WTC11 (cell line): Measurements from ENCODE around the gene DNAJC2. TPM values are rescaled to one million over a fixed set of nuclear protein-coding genes. Genes with fewer than 3 reads are reported as not detected.

Experiments
- ATAC-seq: fragments of 200-7000 bp; cut with Tn5 transposase; 2 replicates; pipeline ENCODE4 v1.10.0; 2021; ENCODE audit warnings: mild to moderate bottlenecking, moderate library complexity
- CTCF ChIA-PET: fragments of 300-600 bp; sonication (Branson Sonifier 250); formaldehyde crosslinking; loops from one replicate; lab custom pipeline; 2021; ENCODE audit warnings: antibody characterized with exemption; lab: Charles Lee
- POLR2A ChIA-PET: fragments of 350-600 bp; sonication (Branson Sonifier 250); formaldehyde crosslinking; loops from one replicate; lab custom pipeline; 2021; ENCODE audit warnings: antibody characterized with exemption; lab: Charles Lee
- DNase-seq: peaks from one replicate; pipeline ENCODE4 v3.0.0; 2021; ENCODE audit warnings: low spot score
- H3K27ac Mint-ChIP-seq: 2 replicates; pipeline ENCODE4 v1.8.0; 2021; ENCODE audit warnings: mixed read lengths
- H3K27me3 Mint-ChIP-seq: 2 replicates; pipeline ENCODE4 v1.8.0; 2021; ENCODE audit warnings: low read depth, mild to moderate bottlenecking, moderate library complexity, mixed read lengths
- H3K36me3 Mint-ChIP-seq: 2 replicates; pipeline ENCODE4 v1.8.0; 2021; ENCODE audit warnings: mixed read lengths
- H3K4me1 Mint-ChIP-seq: 2 replicates; pipeline ENCODE4 v1.8.0; 2022; ENCODE audit warnings: mixed read lengths
- H3K4me3 Mint-ChIP-seq: 2 replicates; pipeline ENCODE4 v1.8.0; 2021; ENCODE audit warnings: mild to moderate bottlenecking, moderate library complexity, mixed read lengths
- H3K9me3 Mint-ChIP-seq: 2 replicates; pipeline ENCODE4 v1.8.0; 2021; ENCODE audit warnings: mixed read lengths
- CREB1 ChIP-seq: sonication (generic); formaldehyde crosslinking; IDR thresholded peaks from 2 replicates; pipeline ENCODE4 v1.8.0; 2023; ENCODE audit warnings: mild to moderate bottlenecking, missing genetic modification reagents
- CREM ChIP-seq: sonication (generic); formaldehyde crosslinking; IDR thresholded peaks from 2 replicates; pipeline ENCODE4 v1.8.1; 2022; ENCODE audit warnings: mild to moderate bottlenecking, missing genetic modification reagents, moderate library complexity
- E2F4 ChIP-seq: sonication (generic); formaldehyde crosslinking; IDR thresholded peaks from 2 replicates; pipeline ENCODE4 v1.8.1; 2022; ENCODE audit warnings: low read depth, mild to moderate bottlenecking, moderate library complexity, missing genetic modification reagents, borderline replicate concordance
- ESRRA ChIP-seq: sonication (generic); formaldehyde crosslinking; IDR thresholded peaks from 2 replicates; pipeline ENCODE4 v1.8.1; 2022; ENCODE audit warnings: mild to moderate bottlenecking, missing genetic modification reagents, borderline replicate concordance
- FOXK1 ChIP-seq: sonication (generic); formaldehyde crosslinking; IDR thresholded peaks from 2 replicates; pipeline ENCODE4 v1.8.0; 2022; ENCODE audit warnings: mild to moderate bottlenecking, moderate library complexity, missing genetic modification reagents
- GABPB1 ChIP-seq: sonication (generic); formaldehyde crosslinking; IDR thresholded peaks from 2 replicates; pipeline ENCODE4 v1.8.1; 2023; ENCODE audit warnings: mild to moderate bottlenecking, missing genetic modification reagents
- HMGXB4 ChIP-seq: sonication (generic); formaldehyde crosslinking; IDR thresholded peaks from 2 replicates; pipeline ENCODE4 v1.8.1; 2023; ENCODE audit warnings: mild to moderate bottlenecking, moderate library complexity, missing genetic modification reagents
- IRF1 ChIP-seq: sonication (generic); formaldehyde crosslinking; IDR thresholded peaks from 2 replicates; pipeline ENCODE4 v1.8.0; 2023; ENCODE audit warnings: missing genetic modification reagents
- JUN ChIP-seq: sonication (generic); formaldehyde crosslinking; IDR thresholded peaks from 2 replicates; pipeline ENCODE4 v1.8.0; 2023; ENCODE audit warnings: mild to moderate bottlenecking, missing genetic modification reagents
- MLX ChIP-seq: sonication (generic); formaldehyde crosslinking; IDR thresholded peaks from 2 replicates; pipeline ENCODE4 v1.8.1; 2023; ENCODE audit warnings: mild to moderate bottlenecking, missing genetic modification reagents, moderate library complexity
- NFE2L1 ChIP-seq: sonication (generic); formaldehyde crosslinking; IDR thresholded peaks from 2 replicates; pipeline ENCODE4 v1.8.1; 2023; ENCODE audit warnings: missing genetic modification reagents
- NR1H2 ChIP-seq: sonication (generic); formaldehyde crosslinking; IDR thresholded peaks from 2 replicates; pipeline ENCODE4 v1.9.0; 2021; ENCODE audit warnings: mild to moderate bottlenecking, moderate library complexity, missing genetic modification reagents
- PREB ChIP-seq: sonication (generic); formaldehyde crosslinking; IDR thresholded peaks from 2 replicates; pipeline ENCODE4 v1.8.1; 2022; ENCODE audit warnings: mild to moderate bottlenecking, missing genetic modification reagents, moderate library complexity, borderline replicate concordance
- SP1 ChIP-seq: sonication (generic); formaldehyde crosslinking; conservative IDR thresholded peaks from 2 replicates; pipeline ENCODE4 v1.8.1; 2022; ENCODE audit warnings: missing genetic modification reagents
- TEAD1 ChIP-seq: sonication (generic); formaldehyde crosslinking; IDR thresholded peaks from 2 replicates; pipeline ENCODE4 v1.8.0; 2022; ENCODE audit warnings: mild to moderate bottlenecking, missing genetic modification reagents
- ZNF138 ChIP-seq: sonication (generic); formaldehyde crosslinking; conservative IDR thresholded peaks from 2 replicates; pipeline ENCODE4 v1.8.1; 2022; ENCODE audit warnings: mild to moderate bottlenecking, moderate library complexity, missing genetic modification reagents
- ZNF416 ChIP-seq: fragments of 250-450 bp; sonication (Bioruptor Pico); IDR thresholded peaks from 2 replicates; pipeline ENCODE4 v1.9.0; 2021; ENCODE audit warnings: mild to moderate bottlenecking, inconsistent platforms
- ZNF671 ChIP-seq: fragments of 250-450 bp; sonication (Bioruptor Pico); IDR thresholded peaks from 2 replicates; pipeline ENCODE4 v1.8.0; 2021; ENCODE audit warnings: mild to moderate bottlenecking
- total RNA-seq: library from RNA; stranded (reverse); gene quantifications from 3 replicates; pipeline ENCODE4 v1.2.3, GENCODE V29; 2021
- TF ChIP-seq, protein P1 (sequence below): fragments of 250-450 bp; sonication (Bioruptor Pico); IDR thresholded peaks from 2 replicates; pipeline ENCODE4 v2.1.2; 2022; ENCODE audit warnings: mild to moderate bottlenecking, moderate library complexity
- TF ChIP-seq, protein P2 (sequence below): sonication (generic); formaldehyde crosslinking; IDR thresholded peaks from 2 replicates; pipeline ENCODE4 v1.8.0; 2022; ENCODE audit warnings: missing genetic modification reagents
- TF ChIP-seq, protein P3 (sequence below): fragments of 250-450 bp; sonication (Bioruptor Pico); IDR thresholded peaks from 2 replicates; pipeline ENCODE4 v1.9.0; 2021; ENCODE audit warnings: mild to moderate bottlenecking, borderline replicate concordance

DNAJC2 gene
- total RNA-seq, 1 experiment from 2014 or later = 39.7 TPM

GRCh38 chr7:103349805-103350204 is 5.2 kb upstream of the DNAJC2 start:
- H3K27ac Mint-ChIP-seq = no peak overlapping the region
- peak overlapping the region; percentile 41 for H3K4me3 Mint-ChIP-seq
- peaks cover 17% of the 10 kb centered on the region for H3K4me1 Mint-ChIP-seq
- no peak for ATAC-seq
- CTCF ChIA-PET = no interaction called here
- TF ChIP-seq, protein P1, sequence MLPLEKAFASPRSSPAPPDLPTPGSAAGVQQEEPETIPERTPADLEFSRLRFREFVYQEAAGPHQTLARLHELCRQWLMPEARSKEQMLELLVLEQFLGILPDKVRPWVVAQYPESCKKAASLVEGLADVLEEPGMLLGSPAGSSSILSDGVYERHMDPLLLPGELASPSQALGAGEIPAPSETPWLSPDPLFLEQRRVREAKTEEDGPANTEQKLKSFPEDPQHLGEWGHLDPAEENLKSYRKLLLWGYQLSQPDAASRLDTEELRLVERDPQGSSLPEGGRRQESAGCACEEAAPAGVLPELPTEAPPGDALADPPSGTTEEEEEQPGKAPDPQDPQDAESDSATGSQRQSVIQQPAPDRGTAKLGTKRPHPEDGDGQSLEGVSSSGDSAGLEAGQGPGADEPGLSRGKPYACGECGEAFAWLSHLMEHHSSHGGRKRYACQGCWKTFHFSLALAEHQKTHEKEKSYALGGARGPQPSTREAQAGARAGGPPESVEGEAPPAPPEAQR (CRISPR knock-in tag) = no peak
- TF ChIP-seq ZNF138 (CRISPR knock-in tag) (no peak), NR1H2 (CRISPR knock-in tag) (no peak), ZNF671 (CRISPR knock-in tag) (no peak), IRF1 (CRISPR knock-in tag) (no peak), ZNF416 (CRISPR knock-in tag) (no peak), SP1 (CRISPR knock-in tag) (no peak), MLX (CRISPR knock-in tag) (no peak), TEAD1 (CRISPR knock-in tag) (no peak)
- TF ChIP-seq, protein P2, sequence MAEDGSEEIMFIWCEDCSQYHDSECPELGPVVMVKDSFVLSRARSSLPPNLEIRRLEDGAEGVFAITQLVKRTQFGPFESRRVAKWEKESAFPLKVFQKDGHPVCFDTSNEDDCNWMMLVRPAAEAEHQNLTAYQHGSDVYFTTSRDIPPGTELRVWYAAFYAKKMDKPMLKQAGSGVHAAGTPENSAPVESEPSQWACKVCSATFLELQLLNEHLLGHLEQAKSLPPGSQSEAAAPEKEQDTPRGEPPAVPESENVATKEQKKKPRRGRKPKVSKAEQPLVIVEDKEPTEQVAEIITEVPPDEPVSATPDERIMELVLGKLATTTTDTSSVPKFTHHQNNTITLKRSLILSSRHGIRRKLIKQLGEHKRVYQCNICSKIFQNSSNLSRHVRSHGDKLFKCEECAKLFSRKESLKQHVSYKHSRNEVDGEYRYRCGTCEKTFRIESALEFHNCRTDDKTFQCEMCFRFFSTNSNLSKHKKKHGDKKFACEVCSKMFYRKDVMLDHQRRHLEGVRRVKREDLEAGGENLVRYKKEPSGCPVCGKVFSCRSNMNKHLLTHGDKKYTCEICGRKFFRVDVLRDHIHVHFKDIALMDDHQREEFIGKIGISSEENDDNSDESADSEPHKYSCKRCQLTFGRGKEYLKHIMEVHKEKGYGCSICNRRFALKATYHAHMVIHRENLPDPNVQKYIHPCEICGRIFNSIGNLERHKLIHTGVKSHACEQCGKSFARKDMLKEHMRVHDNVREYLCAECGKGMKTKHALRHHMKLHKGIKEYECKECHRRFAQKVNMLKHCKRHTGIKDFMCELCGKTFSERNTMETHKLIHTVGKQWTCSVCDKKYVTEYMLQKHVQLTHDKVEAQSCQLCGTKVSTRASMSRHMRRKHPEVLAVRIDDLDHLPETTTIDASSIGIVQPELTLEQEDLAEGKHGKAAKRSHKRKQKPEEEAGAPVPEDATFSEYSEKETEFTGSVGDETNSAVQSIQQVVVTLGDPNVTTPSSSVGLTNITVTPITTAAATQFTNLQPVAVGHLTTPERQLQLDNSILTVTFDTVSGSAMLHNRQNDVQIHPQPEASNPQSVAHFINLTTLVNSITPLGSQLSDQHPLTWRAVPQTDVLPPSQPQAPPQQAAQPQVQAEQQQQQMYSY = no peak
- TF ChIP-seq, protein P3, sequence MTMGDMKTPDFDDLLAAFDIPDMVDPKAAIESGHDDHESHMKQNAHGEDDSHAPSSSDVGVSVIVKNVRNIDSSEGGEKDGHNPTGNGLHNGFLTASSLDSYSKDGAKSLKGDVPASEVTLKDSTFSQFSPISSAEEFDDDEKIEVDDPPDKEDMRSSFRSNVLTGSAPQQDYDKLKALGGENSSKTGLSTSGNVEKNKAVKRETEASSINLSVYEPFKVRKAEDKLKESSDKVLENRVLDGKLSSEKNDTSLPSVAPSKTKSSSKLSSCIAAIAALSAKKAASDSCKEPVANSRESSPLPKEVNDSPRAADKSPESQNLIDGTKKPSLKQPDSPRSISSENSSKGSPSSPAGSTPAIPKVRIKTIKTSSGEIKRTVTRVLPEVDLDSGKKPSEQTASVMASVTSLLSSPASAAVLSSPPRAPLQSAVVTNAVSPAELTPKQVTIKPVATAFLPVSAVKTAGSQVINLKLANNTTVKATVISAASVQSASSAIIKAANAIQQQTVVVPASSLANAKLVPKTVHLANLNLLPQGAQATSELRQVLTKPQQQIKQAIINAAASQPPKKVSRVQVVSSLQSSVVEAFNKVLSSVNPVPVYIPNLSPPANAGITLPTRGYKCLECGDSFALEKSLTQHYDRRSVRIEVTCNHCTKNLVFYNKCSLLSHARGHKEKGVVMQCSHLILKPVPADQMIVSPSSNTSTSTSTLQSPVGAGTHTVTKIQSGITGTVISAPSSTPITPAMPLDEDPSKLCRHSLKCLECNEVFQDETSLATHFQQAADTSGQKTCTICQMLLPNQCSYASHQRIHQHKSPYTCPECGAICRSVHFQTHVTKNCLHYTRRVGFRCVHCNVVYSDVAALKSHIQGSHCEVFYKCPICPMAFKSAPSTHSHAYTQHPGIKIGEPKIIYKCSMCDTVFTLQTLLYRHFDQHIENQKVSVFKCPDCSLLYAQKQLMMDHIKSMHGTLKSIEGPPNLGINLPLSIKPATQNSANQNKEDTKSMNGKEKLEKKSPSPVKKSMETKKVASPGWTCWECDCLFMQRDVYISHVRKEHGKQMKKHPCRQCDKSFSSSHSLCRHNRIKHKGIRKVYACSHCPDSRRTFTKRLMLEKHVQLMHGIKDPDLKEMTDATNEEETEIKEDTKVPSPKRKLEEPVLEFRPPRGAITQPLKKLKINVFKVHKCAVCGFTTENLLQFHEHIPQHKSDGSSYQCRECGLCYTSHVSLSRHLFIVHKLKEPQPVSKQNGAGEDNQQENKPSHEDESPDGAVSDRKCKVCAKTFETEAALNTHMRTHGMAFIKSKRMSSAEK (CRISPR knock-in tag) = no peak
- TF ChIP-seq, all 79 proteins: peak for 0
- DNase-seq = no peak
- Mint-ChIP-seq H3K36me3 (peaks cover 14% of the 10 kb centered on the region), H3K27me3 (no peaks in the 10 kb centered on the region), H3K9me3 (no peaks in the 10 kb centered on the region)
- POLR2A ChIA-PET = no interaction called here

GRCh38 chr7:103348959-103349358 is 4.4 kb upstream of the DNAJC2 start:
- H3K36me3 Mint-ChIP-seq = peaks cover 9% of the 10 kb centered on the region
- no peaks in the 10 kb centered on the region for H3K9me3 Mint-ChIP-seq
- H3K4me1 Mint-ChIP-seq = peaks cover 17% of the 10 kb centered on the region
- no peak overlapping the region for H3K27ac Mint-ChIP-seq
- H3K27me3 Mint-ChIP-seq = no peaks in the 10 kb centered on the region
- DNase-seq (no peak), ATAC-seq (no peak)
- POLR2A ChIA-PET = no interaction called here
- peak overlapping the region; percentile 99 for H3K4me3 Mint-ChIP-seq
- CTCF ChIA-PET = no interaction called here
- TF ChIP-seq ESRRA (CRISPR knock-in tag) (no peak), JUN (no peak), FOXK1 (CRISPR knock-in tag) (no peak), CREM (CRISPR knock-in tag) (no peak), PREB (CRISPR knock-in tag) (no peak), NFE2L1 (CRISPR knock-in tag) (no peak), E2F4 (no peak), CREB1 (no peak), HMGXB4 (CRISPR knock-in tag) (no peak), GABPB1 (CRISPR knock-in tag) (no peak)
